HCT116 (cell line): ENCODE measurements around the gene STK40. TPM values are rescaled to one million over a fixed set of nuclear protein-coding genes. Genes with fewer than 3 reads are reported as not detected.

Experiments
- ATAC-seq: fragments of 200-7000 bp; cut with Tn5 transposase; 2 replicates; pipeline ENCODE4 v1.9.1; 2020; ENCODE audit warnings: mild to moderate bottlenecking, moderate library complexity
- BruUV-seq: library from RNA; stranded (reverse); fragments of 400-500 nt; replicated peaks from 2 replicates; lab custom pipeline; 2021; lab: Mats Ljungman, UMichigan
- CTCF ChIA-PET: fragments of 300-600 bp; sonication (Branson Sonifier 250); formaldehyde crosslinking; loops from one replicate; lab custom pipeline; 2021; ENCODE audit warnings: antibody characterized with exemption; lab: Charles Lee
- POLR2A ChIA-PET: fragments of 300-600, 350-600 bp; sonication (Branson Sonifier 250); formaldehyde crosslinking; loops from one replicate; lab custom pipeline; 2021; ENCODE audit warnings: antibody characterized with exemption; lab: Charles Lee
- RAD21 ChIA-PET, 2 experiments: fragments of 300-600 bp; sonication (Branson Sonifier 250); formaldehyde crosslinking; loops; one replicate each; lab custom pipeline; 2023; ENCODE audit warnings: low total read pairs in 2 of 2; ENCODE audit not compliant: uncharacterized antibody in 2 of 2, unreplicated experiment in 2 of 2, low non-redundant PET in 1 of 2; lab: Charles Lee
- DNase-seq: peaks from one replicate; pipeline ENCODE4 v3.0.0-alpha.2; 2010; ENCODE audit warnings: low read depth, low spot score
- H2AFZ ChIP-seq: fragments of 200-600 bp; shearing (Covaris generic), sonication (generic); 2 replicates; pipeline ENCODE4 v1.6.1; 2017; ENCODE audit warnings: low read depth, mixed run types, mixed read lengths, antibody characterized with exemption, low read length; ENCODE audit not compliant: poor library complexity, severe bottlenecking
- H3K27ac ChIP-seq: 2 replicates; pipeline ENCODE4 v1.5.1; 2012; ENCODE audit warnings: low read depth, low read length
- H3K27me3 ChIP-seq: fragments of 200-600 bp; sonication (generic); 2 replicates; pipeline ENCODE4 v1.6.1; 2016; ENCODE audit warnings: mixed run types, low read length, mixed read lengths; ENCODE audit not compliant: insufficient read depth
- H3K36me3 ChIP-seq, 2 experiments: fragments of 200-500 bp in 1 of 2; fragments of 200-600 bp in 1 of 2; sonication (Bioruptor generic) in 1 of 2; sonication (generic) in 1 of 2; 2 replicates each; pipeline versions ENCODE4 v1.5.1 to v1.6.1; 2014 to 2016; ENCODE audit warnings: low read length in 2 of 2, inconsistent platforms in 1 of 2, mixed read lengths in 1 of 2, mixed run types in 1 of 2; ENCODE audit not compliant: insufficient read depth in 2 of 2, control insufficient read depth in 1 of 2
- H3K4me1 ChIP-seq, 2 experiments: fragments of 200-600 bp in 1 of 2; sonication (generic) in 1 of 2; 2 replicates each; pipeline versions ENCODE4 v1.5.1 to v1.6.1; 2012 to 2017; ENCODE audit warnings: low read length in 2 of 2, inconsistent platforms in 1 of 2, mild to moderate bottlenecking in 1 of 2, mixed read lengths in 1 of 2, mixed run types in 1 of 2, moderate library complexity in 1 of 2; ENCODE audit not compliant: insufficient read depth in 2 of 2, control insufficient read depth in 1 of 2
- H3K4me2 ChIP-seq: fragments of 200-600 bp; sonication (generic); 2 replicates; pipeline ENCODE4 v1.6.1; 2017; ENCODE audit warnings: mixed run types, low read length, mixed read lengths
- H3K4me3 ChIP-seq, 2 experiments: fragments of 200-600 bp in 1 of 2; sonication (generic) in 1 of 2; replicated peaks in 1 of 2; 2 replicates each; pipeline ENCODE4 v1.5.1; 2011 to 2016; ENCODE audit warnings: low read length in 2 of 2, control low read depth in 1 of 2, low read depth in 1 of 2, mild to moderate bottlenecking in 1 of 2, mixed read lengths in 1 of 2, mixed run types in 1 of 2
- H3K79me2 ChIP-seq: fragments of 200-600 bp; sonication (generic); 2 replicates; pipeline ENCODE4 v1.6.1; 2017; ENCODE audit warnings: mild to moderate bottlenecking, mixed run types, low read length, moderate library complexity, mixed read lengths; ENCODE audit not compliant: insufficient read depth
- H3K9ac ChIP-seq: fragments of 200-600 bp; sonication (generic); 2 replicates; pipeline ENCODE4 v1.6.1; 2016; ENCODE audit warnings: low read length, mixed read lengths
- H3K9me2 ChIP-seq: fragments of 200-600 bp; sonication (generic), shearing (Covaris generic); 2 replicates; pipeline ENCODE4 v1.6.1; 2017; ENCODE audit warnings: mixed run types, mild to moderate bottlenecking, moderate library complexity; ENCODE audit not compliant: insufficient read depth
- H3K9me3 ChIP-seq, 2 experiments: fragments of 200-500 bp in 1 of 2; fragments of 200-600 bp in 1 of 2; sonication (Bioruptor generic) in 1 of 2; sonication (generic) in 1 of 2; 2 replicates each; pipeline ENCODE4 v1.6.1; 2014 to 2017; ENCODE audit warnings: low read length in 2 of 2, mixed read lengths in 2 of 2, inconsistent platforms in 1 of 2, low read depth in 1 of 2, mild to moderate bottlenecking in 1 of 2, mixed run types in 1 of 2, moderate library complexity in 1 of 2; ENCODE audit not compliant: control insufficient read depth in 1 of 2, insufficient read depth in 1 of 2
- H4K20me1 ChIP-seq: fragments of 200-600 bp; sonication (generic), shearing (Covaris generic); 2 replicates; pipeline ENCODE4 v1.6.1; 2017; ENCODE audit warnings: mixed run types, mild to moderate bottlenecking, moderate library complexity; ENCODE audit not compliant: insufficient read depth
- CBX3 ChIP-seq: IDR thresholded peaks from 2 replicates; pipeline ENCODE4 v1.6.1; 2012; ENCODE audit warnings: low read depth
- CEBPB ChIP-seq: IDR thresholded peaks from 2 replicates; pipeline ENCODE4 v1.6.1; 2012; ENCODE audit warnings: low read depth
- ELF1 ChIP-seq: IDR thresholded peaks from 2 replicates; pipeline ENCODE4 v1.6.1; 2012; ENCODE audit warnings: low read depth, borderline replicate concordance
- POLR2A ChIP-seq: IDR thresholded peaks from 2 replicates; pipeline ENCODE4 v1.7.0; 2011; ENCODE audit warnings: borderline replicate concordance; ENCODE audit not compliant: insufficient read depth, insufficient read length; ENCODE audit errors: extremely low read depth
- POLR2AphosphoS5 ChIP-seq: IDR thresholded peaks from 2 replicates; pipeline ENCODE4 v1.6.1; 2011; ENCODE audit warnings: mild to moderate bottlenecking, low read depth, low read length, moderate library complexity
- SRF ChIP-seq: IDR thresholded peaks from 2 replicates; pipeline ENCODE4 v1.6.1; 2012; ENCODE audit warnings: low read depth
- YY1 ChIP-seq: IDR thresholded peaks from 2 replicates; pipeline ENCODE4 v1.6.1; 2011; ENCODE audit warnings: low read length, low read depth, moderate library complexity, mild to moderate bottlenecking; ENCODE audit not compliant: insufficient replicate concordance; ENCODE audit errors: extremely low read depth
- intact Hi-C: fragments of 100-400 bp; cut with micrococcal nuclease; formaldehyde crosslinking; loops from 2 replicates; pipeline ENCODE4 v1.10.0; 2022
- total RNA-seq: library from RNA; stranded (reverse); gene quantifications from one replicate; pipeline ENCODE4 v1.2.1, GENCODE V29; 2021; ENCODE audit not compliant: unreplicated experiment
- TF ChIP-seq, protein P1 (sequence below): IDR thresholded peaks from 2 replicates; pipeline ENCODE4 v1.6.1; 2012
- TF ChIP-seq, protein P2 (sequence below): IDR thresholded peaks from 2 replicates; pipeline ENCODE4 v1.6.1; 2012; ENCODE audit warnings: low read depth
- TF ChIP-seq, protein P3 (sequence below), 3 experiments: fragments of 200-600 bp in 1 of 3; sonication (generic) in 1 of 3; IDR thresholded peaks in 2 of 3; conservative IDR thresholded peaks in 1 of 3; 2 replicates each; pipeline ENCODE4 v1.5.1; 2012 to 2017; ENCODE audit warnings: low read depth in 2 of 3, low read length in 2 of 3, antibody characterized with exemption in 1 of 3, borderline replicate concordance in 1 of 3, control low read depth in 1 of 3, mild to moderate bottlenecking in 1 of 3, mixed read lengths in 1 of 3, mixed run types in 1 of 3, moderate library complexity in 1 of 3; ENCODE audit not compliant: insufficient read depth in 1 of 3

The STK40 gene
- total RNA-seq, 1 experiment from 2014 or later, result 33.9 TPM

DNA sequence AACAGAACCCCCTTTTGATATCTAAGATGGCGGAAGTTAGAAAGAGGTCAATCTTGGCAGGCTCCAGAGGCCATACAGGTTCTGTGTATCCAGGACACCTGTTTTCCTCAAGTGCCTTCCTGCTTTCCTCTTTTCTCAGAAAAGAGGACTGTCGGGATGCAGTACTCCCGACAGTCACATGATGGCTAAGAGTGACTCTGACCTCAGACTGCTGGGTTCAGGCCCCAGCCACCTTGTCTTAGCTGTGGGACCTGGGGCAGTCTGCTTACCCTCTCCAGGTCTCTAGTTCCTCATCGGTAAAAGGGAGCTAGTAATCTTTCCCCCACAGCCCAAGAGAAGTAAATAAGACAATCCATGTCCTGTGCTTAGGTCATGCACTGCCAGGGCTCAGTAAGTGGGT lies 29.9 kb downstream of the STK40 start:
- intact Hi-C loops, result no loop called here
- Histone ChIP-seq H3K79me2 (no peaks in the 10 kb centered on the region), H3K27me3 (no peaks in the 10 kb centered on the region), H3K4me2 (no peak overlapping the region), H4K20me1 (no peaks in the 10 kb centered on the region), H3K36me3 (peaks cover 20 to 25% of the 10 kb centered on the region in 2 experiments), H3K9ac (no peak overlapping the region), H3K9me2 (no peaks in the 10 kb centered on the region), H3K4me1 (peaks cover 6 to 32% of the 10 kb centered on the region in 2 experiments; a peak in 3 of 4 replicates), H3K4me3 (no peak overlapping the region), H3K27ac (no peak overlapping the region), H2AFZ (no peak overlapping the region), H3K9me3 (no peaks in the 10 kb centered on the region)
- no TSS peak for BruUV-seq
- no peak for DNase-seq
- CTCF ChIA-PET, result no interaction called here
- TF ChIP-seq SRF, result no peak
- no peak for TF ChIP-seq YY1
- TF ChIP-seq CEBPB, result no peak
- no peak for TF ChIP-seq POLR2A
- TF ChIP-seq, protein P1, sequence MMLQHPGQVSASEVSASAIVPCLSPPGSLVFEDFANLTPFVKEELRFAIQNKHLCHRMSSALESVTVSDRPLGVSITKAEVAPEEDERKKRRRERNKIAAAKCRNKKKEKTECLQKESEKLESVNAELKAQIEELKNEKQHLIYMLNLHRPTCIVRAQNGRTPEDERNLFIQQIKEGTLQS, result no peak
- TF ChIP-seq CBX3, result no peak
- TF ChIP-seq, protein P2, sequence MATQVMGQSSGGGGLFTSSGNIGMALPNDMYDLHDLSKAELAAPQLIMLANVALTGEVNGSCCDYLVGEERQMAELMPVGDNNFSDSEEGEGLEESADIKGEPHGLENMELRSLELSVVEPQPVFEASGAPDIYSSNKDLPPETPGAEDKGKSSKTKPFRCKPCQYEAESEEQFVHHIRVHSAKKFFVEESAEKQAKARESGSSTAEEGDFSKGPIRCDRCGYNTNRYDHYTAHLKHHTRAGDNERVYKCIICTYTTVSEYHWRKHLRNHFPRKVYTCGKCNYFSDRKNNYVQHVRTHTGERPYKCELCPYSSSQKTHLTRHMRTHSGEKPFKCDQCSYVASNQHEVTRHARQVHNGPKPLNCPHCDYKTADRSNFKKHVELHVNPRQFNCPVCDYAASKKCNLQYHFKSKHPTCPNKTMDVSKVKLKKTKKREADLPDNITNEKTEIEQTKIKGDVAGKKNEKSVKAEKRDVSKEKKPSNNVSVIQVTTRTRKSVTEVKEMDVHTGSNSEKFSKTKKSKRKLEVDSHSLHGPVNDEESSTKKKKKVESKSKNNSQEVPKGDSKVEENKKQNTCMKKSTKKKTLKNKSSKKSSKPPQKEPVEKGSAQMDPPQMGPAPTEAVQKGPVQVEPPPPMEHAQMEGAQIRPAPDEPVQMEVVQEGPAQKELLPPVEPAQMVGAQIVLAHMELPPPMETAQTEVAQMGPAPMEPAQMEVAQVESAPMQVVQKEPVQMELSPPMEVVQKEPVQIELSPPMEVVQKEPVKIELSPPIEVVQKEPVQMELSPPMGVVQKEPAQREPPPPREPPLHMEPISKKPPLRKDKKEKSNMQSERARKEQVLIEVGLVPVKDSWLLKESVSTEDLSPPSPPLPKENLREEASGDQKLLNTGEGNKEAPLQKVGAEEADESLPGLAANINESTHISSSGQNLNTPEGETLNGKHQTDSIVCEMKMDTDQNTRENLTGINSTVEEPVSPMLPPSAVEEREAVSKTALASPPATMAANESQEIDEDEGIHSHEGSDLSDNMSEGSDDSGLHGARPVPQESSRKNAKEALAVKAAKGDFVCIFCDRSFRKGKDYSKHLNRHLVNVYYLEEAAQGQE, result no peak
- no peak for TF ChIP-seq POLR2AphosphoS5
- TF ChIP-seq ELF1, result no peak
- TF ChIP-seq, protein P3, sequence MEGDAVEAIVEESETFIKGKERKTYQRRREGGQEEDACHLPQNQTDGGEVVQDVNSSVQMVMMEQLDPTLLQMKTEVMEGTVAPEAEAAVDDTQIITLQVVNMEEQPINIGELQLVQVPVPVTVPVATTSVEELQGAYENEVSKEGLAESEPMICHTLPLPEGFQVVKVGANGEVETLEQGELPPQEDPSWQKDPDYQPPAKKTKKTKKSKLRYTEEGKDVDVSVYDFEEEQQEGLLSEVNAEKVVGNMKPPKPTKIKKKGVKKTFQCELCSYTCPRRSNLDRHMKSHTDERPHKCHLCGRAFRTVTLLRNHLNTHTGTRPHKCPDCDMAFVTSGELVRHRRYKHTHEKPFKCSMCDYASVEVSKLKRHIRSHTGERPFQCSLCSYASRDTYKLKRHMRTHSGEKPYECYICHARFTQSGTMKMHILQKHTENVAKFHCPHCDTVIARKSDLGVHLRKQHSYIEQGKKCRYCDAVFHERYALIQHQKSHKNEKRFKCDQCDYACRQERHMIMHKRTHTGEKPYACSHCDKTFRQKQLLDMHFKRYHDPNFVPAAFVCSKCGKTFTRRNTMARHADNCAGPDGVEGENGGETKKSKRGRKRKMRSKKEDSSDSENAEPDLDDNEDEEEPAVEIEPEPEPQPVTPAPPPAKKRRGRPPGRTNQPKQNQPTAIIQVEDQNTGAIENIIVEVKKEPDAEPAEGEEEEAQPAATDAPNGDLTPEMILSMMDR (IDR thresholded peaks at IDR 0.05 in 2 of 3, conservative IDR thresholded peaks at IDR 0.05 in 1 of 3; ENCODE audit: borderline replicate concordance in 1 of 3, insufficient read depth in 1 of 3, low read depth in 2 of 3, low read length in 2 of 3), result no peak; a peak in 1 of 6 replicates
- no peak for ATAC-seq
- POLR2A ChIA-PET, result no interaction called here
- RAD21 ChIA-PET, result no interaction called here
